Suppressor macrophage treated with lipopolysaccharide for 1 hour (primary cell): Measurements from ENCODE around the gene FBRS.
A peak's percentile ranks its signal among the peaks of the same experiment; 100 is the strongest.

Source experiments
- DNase-seq, 3 donors: peaks; one replicate each; pipeline ENCODE4 v3.0.0-alpha.2; 2020 to 2022

FBRS gene

DNA sequence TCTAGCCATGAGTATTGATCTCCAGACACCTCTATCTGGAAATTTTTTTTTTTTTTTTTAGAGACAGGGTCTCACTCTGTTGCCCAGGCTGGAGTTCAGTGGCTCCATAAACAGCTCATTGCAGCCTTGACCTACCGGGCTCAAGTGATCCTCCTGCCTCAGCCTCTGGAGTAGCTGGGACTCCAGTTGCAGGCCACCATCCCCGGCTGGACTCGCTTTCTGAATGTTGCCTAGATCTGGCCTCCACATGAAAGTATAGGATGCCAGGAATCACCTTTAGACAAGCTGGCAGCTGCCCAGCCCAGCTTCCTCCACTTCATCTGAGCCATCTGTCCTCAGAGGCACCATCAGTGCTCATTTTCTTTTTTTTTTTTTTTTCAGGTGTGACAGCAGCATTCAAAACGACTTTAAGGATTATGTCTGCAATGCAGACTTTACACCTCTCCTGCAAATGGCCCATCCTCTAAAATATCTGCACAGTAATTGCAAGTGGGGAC lies 13.8 kb upstream of the FBRS start:
- no peak for DNase-seq

DNA sequence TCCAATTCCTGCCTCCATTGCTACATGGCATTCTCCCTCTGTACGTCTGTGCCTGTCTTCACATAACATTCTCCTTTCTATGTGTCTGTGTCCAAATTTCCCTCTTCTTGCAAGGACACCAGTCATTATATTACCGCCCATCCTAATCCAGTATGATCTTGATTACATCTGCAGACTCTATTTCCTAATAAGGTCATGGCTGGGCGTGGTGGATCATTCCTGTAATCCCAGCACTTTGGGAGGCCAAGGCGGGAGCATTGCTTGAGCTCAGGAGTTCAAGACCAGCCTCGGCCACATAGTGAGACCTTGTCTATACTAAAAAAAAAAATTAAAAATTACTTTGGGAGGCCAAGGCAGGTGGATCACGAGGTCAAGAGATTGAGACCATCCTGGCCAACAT lies 12.5 kb upstream of the FBRS start:
- no peak for DNase-seq

DNA sequence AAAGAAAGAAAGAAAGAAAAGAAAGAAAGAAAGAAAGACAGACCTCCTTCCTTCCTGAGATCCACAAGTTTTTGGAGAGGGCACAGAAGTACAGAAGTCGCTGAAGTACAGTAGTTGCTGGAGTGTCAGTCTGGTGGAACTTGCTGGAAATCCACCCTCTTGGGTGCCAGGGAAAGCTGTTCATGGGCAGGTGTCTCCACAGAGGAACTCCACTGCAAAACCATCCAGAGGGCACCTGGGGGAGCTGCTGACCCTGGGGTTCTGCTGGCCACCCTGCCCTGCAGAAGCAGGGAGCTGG lies 11.0 kb upstream of the FBRS start:
- no peak for DNase-seq

DNA sequence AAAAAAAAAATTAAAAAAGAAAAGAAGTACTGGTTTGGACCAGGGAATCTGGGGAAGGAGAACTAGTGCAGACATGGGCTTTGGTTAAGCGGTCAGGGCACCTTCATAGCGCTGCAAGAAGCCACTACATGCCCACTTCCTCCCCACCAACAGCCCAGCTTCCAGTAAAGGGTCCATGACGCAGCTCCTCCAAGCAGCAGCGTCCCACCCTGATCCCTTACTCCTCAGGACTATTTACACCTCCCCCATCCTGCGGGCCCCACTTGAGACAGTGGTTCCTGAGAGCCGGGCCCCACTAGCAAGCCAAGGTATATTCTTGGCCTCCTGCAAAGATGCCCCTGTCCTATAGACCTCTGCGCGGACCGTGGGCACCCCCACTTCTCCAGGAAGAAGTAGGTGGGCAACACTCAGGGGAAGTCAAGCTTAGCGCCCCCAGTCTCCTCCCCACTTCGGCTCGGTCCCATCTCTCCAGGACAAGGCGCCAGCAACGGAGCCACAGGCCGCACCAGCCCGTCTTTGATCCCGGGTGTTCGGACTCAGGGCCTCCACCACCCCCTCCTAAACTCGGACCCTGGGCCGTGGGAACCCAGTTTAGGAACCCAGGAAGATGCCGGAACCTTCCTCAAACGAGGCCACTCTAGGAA lies 8.4 kb upstream of the FBRS start:
- DNase-seq = peak in 2 of 3 donors; percentile 11 to 32

DNA sequence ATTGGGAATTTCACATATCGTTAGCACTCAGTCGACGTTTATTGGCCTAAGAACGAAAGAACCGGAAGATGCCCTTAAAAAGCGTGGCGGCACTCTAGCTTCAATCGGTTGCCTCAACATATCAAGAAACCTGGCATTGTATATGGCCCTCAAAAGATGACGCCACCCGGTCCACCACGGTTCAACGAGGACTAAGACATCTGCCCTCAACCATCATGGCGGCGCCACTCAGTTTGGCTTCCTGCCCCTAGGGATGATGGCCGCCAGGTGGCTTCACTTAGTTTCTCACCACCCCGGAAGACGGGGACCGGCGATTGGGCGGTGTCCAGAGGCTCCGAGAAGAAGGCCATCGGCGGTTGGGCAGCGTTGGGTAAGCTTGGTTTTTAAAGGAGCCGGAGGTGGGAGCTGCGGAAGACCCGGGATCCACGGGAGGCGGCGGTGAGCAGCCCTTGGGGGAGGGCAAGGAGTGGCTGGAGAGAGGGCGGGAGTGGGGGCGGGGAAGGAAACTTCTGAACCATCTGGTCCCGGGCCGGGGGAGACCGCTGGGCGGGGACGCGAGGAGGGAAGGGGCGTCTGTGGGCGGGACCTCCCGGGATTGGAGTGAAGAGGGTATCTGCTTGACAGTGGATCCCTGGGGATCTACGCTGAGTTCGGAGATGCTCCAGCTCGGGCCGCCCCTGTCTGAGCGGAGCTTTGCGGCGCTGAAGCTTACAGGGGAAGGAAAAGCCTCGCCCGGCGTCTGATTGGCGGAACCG lies 7.7 kb upstream of the FBRS start, which contains the start of gene PRR14:
TSS of gene PRR14 (plus strand) at position 592 of the 755 bp plus-strand sequence. CDS start 686 bp downstream, outside the sequence.
- peak; percentile 100 for DNase-seq

DNA sequence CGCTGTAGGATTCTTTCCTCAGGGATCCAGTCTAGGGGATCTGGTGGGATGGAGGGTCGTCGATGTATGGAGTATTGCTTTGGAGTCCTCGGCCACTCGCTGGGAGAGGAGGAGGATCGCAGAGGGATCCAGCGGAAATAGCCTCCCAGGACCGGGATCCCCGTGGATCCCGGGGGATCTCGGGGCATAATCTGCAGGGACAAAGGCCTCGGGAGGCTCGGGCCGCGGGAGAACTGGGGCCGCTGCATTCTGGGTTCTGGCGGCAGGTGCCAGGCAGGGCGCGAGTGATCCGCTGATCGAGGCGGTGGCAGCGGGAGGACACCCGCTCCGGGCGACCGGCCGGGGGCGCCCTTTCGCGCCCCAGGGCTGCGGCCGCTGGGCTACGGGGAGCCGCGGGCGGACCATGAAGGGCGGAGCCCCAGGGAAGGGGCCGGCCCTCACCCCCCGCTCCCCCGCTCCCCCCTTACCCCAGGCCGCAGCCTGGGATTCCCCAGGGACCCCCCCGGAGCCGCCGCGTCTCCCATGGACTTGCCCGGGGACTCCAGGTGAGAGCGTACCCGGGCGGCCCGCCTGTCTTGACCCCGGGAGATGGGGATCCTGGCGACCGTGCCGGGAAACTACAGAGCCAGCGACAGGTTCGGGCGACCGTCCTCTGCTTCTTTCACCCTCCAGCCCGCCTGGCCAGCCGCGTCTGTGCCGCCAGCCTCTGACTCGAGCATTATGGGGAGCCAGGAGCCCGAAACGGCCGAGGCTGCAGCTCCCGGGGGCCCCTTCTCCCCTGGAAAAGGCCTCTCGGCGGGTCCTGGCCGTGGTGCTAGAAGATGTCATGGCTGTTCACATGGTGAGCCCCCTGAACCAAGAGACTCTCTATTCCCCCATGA lies 6.9 kb upstream of the FBRS start:
- DNase-seq = peak; percentile 87 to 96 (median 92)

DNA sequence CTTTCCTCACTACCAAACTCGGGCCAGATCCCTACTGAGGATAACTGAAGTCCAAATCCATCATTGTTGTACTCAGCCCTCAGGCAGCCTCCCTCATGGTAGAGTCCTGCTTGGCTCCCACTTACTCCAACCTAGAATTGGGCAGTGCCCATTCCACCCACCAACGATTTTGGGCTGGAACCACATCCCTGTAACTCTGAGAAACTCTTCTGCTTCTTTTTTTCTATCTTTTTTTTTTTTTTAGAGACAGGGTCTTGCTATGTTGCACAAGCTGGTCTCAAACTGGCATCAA lies 6.3 kb upstream of the FBRS start:
- no peak for DNase-seq

DNA sequence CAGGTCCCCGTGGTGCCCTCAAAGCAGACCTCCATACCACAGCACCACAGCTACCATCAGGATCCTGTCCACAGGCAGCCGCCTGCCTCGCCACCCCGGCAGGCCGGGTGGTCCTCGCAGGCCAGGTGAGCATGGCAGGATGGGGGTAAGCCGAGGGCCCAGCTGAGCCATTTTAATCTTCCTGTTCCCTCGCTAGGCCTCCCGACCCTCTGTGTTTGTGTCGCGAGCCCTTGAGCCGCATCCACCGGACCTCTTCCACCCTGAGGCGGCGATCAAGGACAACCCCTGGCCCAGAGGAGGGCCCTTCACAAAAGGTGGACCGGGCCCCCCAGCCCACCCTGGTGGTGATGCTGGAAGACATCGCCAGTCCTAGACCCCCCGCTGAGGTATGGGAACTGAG lies 5.5 kb upstream of the FBRS start:
- no peak for DNase-seq

DNA sequence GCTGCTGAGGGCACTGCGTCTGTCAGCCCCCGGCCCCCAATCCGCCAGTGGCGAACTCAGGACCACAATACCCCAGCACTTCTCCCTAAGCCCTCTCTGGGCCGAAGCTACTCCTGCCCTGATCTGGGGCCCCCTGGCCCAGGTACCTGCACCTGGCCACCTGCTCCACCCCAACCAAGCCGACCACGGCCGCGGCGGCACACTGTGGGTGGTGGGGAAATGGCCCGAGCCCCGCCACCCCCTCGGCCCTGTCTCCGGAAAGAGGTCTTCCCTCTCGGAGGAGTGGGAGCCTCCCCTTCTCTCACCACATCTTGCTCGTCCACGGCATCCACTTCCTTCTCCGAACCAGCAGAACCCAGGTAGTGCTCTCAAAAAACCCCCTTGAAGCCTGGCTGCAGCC lies 3.4 kb upstream of the FBRS start:
- no peak for DNase-seq

DNA sequence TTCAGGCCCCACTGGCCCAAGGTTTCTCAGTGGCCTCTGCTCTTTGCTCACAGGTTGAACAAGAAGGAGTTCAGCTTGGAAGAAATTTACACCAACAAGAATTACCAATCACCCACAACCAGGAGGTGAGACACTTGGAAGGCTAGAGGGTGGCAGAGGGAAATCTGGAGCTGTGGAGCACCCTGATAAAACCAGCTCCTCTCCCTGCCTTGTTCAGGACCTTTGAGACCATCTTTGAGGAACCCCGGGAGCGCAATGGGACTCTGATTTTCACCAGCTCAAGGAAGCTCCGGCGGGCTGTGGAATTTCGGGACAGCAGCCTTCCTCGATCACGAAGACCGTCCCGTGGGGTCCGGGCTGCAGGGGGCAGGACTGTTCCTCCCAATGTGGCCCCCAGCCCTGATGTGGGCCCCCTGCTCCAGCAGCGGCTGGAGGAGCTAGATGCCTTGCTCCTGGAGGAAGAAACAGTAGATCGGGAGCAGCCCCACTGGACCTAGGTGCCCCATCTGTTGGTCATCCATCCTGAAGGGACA lies 2.4 kb upstream of the FBRS start:
- no peak for DNase-seq

DNA sequence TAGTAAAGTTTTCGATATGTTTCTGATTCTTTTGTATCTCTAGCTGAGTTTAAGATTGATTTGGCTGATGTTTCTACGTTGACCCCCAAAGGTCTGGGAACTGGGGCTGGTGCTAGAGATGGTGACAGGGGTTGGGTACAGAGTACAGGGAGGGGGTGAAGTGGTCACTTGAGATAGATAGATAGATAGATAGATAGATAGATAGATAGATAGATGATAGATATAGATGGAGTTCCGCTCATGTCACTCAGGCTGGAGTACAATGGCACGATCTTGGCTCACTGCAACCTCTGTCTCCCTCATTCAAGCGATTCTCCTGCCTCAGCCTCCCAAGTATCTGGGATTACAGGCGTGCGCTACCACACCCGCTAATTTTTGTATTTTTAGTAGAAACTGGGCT lies 1.8 kb upstream of the FBRS start:
- no peak for DNase-seq

DNA sequence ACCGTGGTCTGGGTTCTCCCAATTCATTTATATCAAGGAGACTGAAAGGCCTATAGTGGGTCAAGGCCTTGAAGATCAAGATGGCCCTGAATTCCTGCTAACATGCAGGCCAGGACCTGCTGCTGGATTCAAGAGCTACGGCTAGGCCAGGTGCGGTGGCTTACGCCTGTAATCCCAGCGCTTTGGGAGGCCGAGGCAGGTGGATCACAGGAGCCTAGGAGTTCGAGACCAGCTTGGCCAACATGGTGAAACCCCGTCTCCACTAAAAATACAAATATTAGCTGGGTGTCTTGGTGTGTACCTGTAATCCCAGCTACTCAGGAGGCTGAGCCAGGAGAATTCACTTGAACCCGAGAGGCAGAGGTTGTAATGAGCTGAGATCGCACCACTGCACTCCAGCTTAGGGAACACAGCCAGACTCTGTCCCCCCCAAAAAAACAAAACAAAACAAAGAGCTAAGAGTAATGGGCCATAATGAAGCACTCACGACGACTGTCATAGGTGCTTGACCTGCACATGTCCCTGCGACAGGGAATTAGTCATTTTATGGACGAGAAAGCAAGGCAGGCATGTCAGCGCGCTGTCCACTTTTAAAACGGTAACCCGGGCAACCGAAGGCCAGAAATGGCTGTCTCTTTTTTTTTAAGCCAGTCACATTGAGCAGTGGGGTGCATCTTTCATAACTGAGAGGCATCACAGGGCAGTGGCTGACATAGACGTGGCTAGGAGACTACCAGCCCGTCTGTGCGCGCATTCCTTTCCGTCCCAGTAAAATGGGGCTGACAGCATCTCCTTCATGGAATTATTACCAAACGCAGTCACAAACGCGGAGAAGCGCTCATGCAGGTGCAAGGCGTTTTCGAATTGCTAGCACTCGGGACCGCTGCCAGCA lies 1.0 kb upstream of the FBRS start:
- DNase-seq = peak in 2 of 3 donors; percentile 34 to 41

DNA sequence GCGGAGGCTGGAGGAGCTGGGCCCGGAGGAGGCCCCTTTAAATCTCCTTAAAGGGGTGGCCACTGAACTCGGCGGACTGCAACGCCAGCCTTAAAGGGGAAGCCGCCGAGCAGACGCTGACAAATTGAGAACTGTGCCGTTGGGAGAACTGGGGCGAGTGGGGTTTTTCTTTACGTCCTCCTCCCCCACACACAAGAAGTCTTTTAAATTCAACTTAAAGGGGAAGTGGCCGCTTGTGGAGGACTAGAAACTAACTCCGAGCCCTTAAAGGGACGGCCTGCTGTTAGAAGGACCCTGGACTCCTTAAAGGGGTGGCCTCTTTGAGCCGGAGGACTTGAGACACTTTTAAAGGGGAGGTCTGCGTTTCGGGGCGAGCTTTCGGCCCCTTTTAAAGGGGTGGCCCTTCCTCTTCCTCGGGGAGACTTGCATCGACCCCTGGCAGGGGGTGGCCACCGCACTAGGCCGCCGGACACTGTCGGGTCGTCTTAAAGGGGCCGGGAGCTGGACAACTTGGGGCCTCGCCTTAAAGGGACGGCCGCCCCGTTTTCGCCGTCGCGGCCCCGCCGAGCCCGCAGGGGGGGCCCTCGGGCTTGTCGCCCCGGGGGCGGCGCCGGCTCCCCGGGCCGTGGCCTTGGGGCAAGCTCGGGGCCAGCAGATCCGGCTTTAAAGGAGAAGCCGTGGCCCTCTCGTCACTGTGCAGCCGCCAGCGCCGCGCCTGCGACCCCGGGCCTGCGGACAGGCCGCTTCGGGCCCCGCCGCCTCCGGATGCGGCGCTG lies 688 bp downstream of the FBRS start:
- peak; percentile 98 for DNase-seq

DNA sequence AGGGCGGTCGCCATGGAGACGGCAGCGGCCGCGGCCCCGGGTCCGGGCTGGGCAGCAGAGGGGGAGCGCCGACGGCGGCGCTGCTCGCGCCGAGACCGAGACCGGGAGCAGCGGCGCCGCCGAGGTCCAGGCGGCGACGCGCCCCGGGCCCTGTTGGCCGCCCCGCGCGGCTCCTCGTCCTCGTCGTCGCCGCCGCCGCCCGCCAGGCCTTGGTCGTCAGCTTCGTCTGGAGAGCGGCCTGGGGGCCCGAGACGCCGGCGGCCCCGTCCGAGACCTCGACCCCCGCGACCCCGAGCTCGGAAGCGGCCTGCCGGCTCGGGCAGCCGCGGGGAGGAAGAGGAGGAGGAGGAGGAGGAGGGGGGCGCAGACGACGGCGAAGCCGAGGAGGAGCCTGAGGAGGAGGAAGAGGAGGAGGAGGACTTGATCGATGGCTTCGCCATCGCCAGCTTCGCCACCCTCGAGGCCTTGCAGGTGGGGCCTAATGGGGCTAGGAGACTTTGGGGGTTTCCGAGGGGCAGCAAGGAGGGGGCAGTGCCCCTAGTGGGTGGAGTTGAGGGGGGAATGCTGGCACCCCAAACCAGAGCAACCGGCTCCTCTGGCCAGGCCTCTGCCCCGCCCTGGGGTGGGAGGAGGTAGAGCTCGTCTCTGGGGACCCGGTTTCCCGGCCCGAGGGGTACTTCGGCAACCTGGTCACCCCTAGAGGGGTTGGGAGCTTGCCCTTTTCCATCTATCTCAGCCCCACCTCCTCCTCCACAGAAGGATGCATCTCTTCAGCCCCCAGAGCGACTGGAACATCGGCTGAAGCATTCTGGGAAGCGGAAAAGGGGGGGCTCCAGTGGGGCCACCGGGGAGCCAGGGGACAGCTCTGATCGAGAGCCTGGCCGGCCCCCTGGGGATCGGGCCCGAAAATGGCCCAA lies 1.5 kb downstream of the FBRS start:
- DNase-seq = peak in 1 of 3 donors; percentile 22

DNA sequence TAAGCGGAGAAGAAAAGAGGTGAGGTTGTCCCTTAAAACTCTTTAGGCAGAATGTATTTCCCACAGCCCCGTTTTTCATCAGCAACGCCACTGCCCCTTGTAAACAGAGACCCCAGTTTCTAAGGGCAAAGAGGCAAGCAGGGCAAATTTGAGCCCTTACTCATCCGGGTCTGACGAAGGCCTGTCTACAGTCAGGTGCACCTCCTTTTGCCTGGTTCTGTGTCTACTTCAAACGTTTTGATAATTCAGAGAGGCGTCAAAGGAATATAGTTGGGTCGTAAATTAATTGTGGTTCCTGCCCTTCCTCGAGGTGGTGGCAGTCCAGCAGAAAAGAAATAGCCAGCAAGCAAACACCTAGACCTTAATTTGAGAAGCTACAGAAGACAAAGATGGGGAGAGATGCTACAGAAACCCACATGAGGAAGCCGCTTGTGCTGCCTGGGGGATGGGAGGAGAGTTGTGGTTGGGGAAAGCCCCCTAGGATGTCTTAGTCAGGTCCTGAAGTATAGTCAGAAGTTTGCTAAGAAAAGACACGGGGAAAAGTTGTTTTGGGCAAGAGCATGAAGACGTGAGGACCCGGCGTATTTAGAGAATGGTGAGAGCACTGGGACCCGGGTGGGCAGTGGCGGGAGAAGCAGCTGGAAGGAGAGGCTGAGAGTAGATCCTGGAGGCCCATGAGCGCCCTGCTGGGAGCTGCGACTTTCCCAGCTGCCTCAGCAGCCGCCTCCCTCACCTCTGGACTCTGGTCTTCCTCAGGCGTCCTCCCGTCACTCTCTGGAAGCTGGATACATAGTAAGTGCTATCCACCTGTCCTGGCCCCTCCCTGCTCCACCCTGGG lies 2.4 kb downstream of the FBRS start:
- DNase-seq = peak; percentile 87 to 89 (median 88)

DNA sequence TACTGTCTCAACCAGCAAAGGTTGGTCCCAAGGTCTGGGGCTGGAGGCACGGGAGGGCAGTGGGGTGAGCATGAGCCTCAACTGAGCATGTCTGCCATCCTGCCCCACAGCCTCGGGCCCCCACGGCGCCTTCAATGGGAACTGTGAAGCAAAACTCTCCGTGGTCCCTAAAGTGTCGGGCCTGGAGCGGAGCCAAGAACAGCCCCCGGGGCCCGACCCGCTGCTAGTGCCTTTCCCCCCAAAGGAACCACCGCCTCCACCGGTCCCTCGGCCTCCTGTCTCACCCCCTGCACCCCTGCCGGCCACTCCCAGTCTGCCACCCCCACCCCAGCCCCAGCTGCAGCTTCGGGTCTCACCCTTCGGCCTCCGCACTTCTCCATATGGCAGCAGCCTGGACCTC lies 4.2 kb downstream of the FBRS start:
- DNase-seq = no peak

DNA sequence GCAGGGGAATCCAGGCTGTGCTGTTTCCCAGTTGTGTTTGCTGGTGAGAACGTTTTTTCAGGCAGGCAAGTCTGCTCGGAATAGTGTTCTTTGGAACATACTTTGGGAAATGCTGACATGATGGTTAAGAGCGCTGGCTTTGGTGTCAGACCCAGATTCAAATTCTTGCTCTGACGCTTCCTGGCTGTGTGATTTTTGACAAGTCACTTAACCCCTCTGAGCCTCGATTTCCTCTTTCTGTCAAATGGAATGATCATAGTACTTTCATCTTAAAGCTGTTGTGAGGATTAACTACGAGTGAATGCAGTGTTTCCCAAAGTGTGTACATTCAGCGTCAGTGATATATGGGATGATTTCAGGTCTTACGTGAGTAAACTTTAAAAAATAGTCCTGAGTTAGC lies 4.8 kb downstream of the FBRS start:
- DNase-seq = no peak

DNA sequence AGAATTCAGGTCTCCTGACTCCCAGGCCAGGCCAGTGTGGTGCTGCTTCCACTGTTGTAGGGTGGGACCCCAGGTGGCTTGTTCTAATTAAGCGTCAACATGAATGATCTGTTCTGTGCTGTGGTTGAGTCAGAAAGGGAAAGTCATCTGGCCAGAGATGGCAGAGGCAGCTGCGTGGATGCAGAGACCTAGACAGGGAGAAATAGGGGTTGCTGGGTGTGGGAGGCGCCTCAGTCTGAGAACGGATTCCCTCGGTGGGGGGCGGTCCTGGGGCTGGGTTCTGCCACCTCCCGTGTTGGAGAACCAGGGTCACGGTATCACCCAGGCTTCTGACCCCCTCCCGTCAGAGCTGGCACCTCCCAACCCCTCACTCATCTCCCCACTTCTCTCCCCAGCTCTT lies 5.6 kb downstream of the FBRS start:
- DNase-seq = no peak

DNA sequence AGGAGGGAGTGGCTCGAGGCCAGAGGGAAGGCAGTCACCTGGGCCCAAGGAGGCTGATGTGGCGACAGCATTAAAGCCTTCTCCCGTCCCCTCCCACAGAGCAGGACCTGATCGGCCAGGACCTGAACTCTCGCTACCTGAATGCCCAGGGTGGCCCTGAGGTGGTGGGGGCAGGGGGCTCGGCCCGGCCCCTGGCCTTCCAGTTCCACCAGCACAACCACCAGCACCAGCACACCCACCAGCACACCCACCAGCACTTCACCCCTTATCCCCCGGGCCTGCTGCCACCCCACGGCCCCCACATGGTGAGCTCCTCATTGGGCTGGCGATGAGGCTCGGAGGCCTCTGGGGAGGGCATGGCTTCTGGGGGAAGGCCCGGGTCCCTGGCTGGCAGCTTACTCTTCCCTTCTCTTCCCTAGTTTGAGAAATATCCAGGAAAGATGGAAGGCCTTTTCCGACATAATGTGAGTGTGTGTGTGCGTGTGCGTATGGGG lies 6.4 kb downstream of the FBRS start:
- DNase-seq = no peak
